Sigmoid colon (tissue), 7 donors: ENCODE data around the gene MYLK4. TPM values are rescaled to one million over a fixed set of nuclear protein-coding genes. Genes with fewer than 3 reads are reported as not detected.

Source experiments
- DNase-seq: peaks from one replicate; pipeline ENCODE4 v3.0.0-alpha.2; 2019
- H3K27ac ChIP-seq, 4 donors: fragments of 200-600 bp; sonication (generic); one replicate each; pipeline ENCODE4 v1.5.1; 2016 to 2019; ENCODE audit warnings: mild to moderate bottlenecking in 1 of 4
- H3K27me3 ChIP-seq, 3 donors: fragments of 200-600 bp; sonication (generic); one replicate each; pipeline ENCODE4 v1.5.1; 2019; ENCODE audit warnings: mild to moderate bottlenecking in 1 of 3
- H3K36me3 ChIP-seq, 4 donors: fragments of 200-600 bp; sonication (generic); one replicate each; pipeline ENCODE4 v1.5.1; 2016 to 2019
- H3K4me1 ChIP-seq, 4 donors: fragments of 200-600 bp; sonication (generic); one replicate each; pipeline ENCODE4 v1.5.1; 2017 to 2019
- H3K4me3 ChIP-seq, 4 donors: fragments of 200-600 bp; sonication (generic); one replicate each; pipeline ENCODE4 v1.5.1; 2017 to 2019; ENCODE audit warnings: mild to moderate bottlenecking in 2 of 4, moderate library complexity in 1 of 4
- H3K9me3 ChIP-seq, 4 donors: fragments of 200-600 bp in 3 of 4; sonication (generic) in 3 of 4; one replicate each; pipeline versions ENCODE4 v1.5.1 to v1.6.1; 2013 to 2019
- CTCF ChIP-seq, 4 experiments: fragments of 450-650 bp in 3 of 4; fragments of 200-600 bp in 1 of 4; IDR thresholded peaks; one replicate each; pipeline ENCODE4 v1.5.1; 2016 to 2019; ENCODE audit warnings: antibody characterized with exemption in 4 of 4, mild to moderate bottlenecking in 3 of 4, moderate library complexity in 2 of 4
- EP300 ChIP-seq, 4 donors: sonication (generic); formaldehyde crosslinking; IDR thresholded peaks; one replicate each; pipeline ENCODE4 v1.6.1; 2017; ENCODE audit warnings: antibody characterized with exemption in 4 of 4
- POLR2A ChIP-seq, 2 donors: fragments of 450-650 bp; IDR thresholded peaks; one replicate each; pipeline ENCODE4 v1.6.1; 2016; ENCODE audit warnings: antibody characterized with exemption in 2 of 2, mild to moderate bottlenecking in 2 of 2, moderate library complexity in 2 of 2
- POLR2AphosphoS5 ChIP-seq, 4 donors: sonication (generic); formaldehyde crosslinking; IDR thresholded peaks; one replicate each; pipeline ENCODE4 v1.6.1; 2017; ENCODE audit warnings: antibody characterized with exemption in 4 of 4
- WGBS, 2 donors: extraction: QIAGEN DNeasy Blood & Tissue Kit; methylation state at CpG; one replicate each; pipeline ENCODE4 v1.1.7; 2013; 5-methylcytosine and 5-hydroxymethylcytosine counted together
- intact Hi-C: fragments of 100-400 bp; cut with DNase I; formaldehyde crosslinking; loops from one replicate; pipeline ENCODE4 v1.15.1; 2023
- polyA plus RNA-seq, 3 donors: library from polyadenylated mRNA; stranded (reverse); fragments of 200-250 nt; gene quantifications; one replicate each; pipeline ENCODE4 v1.2.3, GENCODE V29; 2013
- total RNA-seq, 4 donors: library from RNA; depleted of rRNA; stranded (reverse); fragments of >200 nt; gene quantifications; one replicate each; pipeline ENCODE4 v1.1.0, GENCODE V29; 2016
- donor health status: healthy with polysubstance abuse.
- donor health status: Bipolar disorder and iron deficiency.
- donor health status: healthy.

Gene MYLK4
- total and polyA plus RNA-seq, 7 donors, result under 0.01 to 1.1 (median 0.32) TPM; not detected in 1

GRCh38 chr6:2687456-2687855 lies 63.3 kb downstream of the MYLK4 start:
- Histone ChIP-seq H3K4me3 (no peak overlapping the region), H3K9me3 (no peaks in the 10 kb centered on the region), H3K27ac (no peak overlapping the region), H3K27me3 (no peaks in the 10 kb centered on the region), H3K4me1 (no peaks in the 10 kb centered on the region), H3K36me3 (no peaks in the 10 kb centered on the region)
- DNase-seq, result no peak
- TF ChIP-seq CTCF (IDR thresholded peaks at IDR 0.05) (no peak), POLR2AphosphoS5 (IDR thresholded peaks at IDR 0.05) (no peak), POLR2A (IDR thresholded peaks at IDR 0.05) (no peak), EP300 (IDR thresholded peaks at IDR 0.05) (no peak)
- WGBS, 2 donors, result 87 to 93% methylated on average over 7 of the region's 7 CpGs
- intact Hi-C loops, result no loop called here

- H3K27ac ChIP-seq, result no peak overlapping the region
- H3K9me3 ChIP-seq, result no peaks in the 10 kb centered on the region
- intact Hi-C loops, result no loop called here
- H3K4me3 ChIP-seq, result no peak overlapping the region
- H3K27me3 ChIP-seq, result no peaks in the 10 kb centered on the region
- TF ChIP-seq EP300 (IDR thresholded peaks at IDR 0.05) (no peak), POLR2A (IDR thresholded peaks at IDR 0.05) (no peak), POLR2AphosphoS5 (IDR thresholded peaks at IDR 0.05) (no peak), CTCF (IDR thresholded peaks at IDR 0.05) (no peak)
- DNase-seq, result no peak
- H3K36me3 ChIP-seq, result no peaks in the 10 kb centered on the region
- WGBS, 2 donors, result 93 to 95% methylated on average over 11 of the region's 11 CpGs
- H3K4me1 ChIP-seq, result no peaks in the 10 kb centered on the region
These were observed 64.2 kb downstream of the MYLK4 start for GRCh38 chr6:2686515-2686914.

- Histone ChIP-seq H3K36me3 (no peaks in the 10 kb centered on the region), H3K4me3 (no peak overlapping the region), H3K4me1 (no peaks in the 10 kb centered on the region), H3K27me3 (no peaks in the 10 kb centered on the region), H3K9me3 (no peaks in the 10 kb centered on the region), H3K27ac (no peak overlapping the region)
- no peak for TF ChIP-seq CTCF (IDR thresholded peaks at IDR 0.05)
- no peak for TF ChIP-seq POLR2A (IDR thresholded peaks at IDR 0.05)
- no peak for TF ChIP-seq EP300 (IDR thresholded peaks at IDR 0.05)
- TF ChIP-seq POLR2AphosphoS5 (IDR thresholded peaks at IDR 0.05), result no peak
- no peak for DNase-seq
- intact Hi-C loops, result no loop called here
- WGBS, 2 donors, result 95 to 96% methylated on average over 30 of the region's 30 CpGs
These were observed 65.7 kb downstream of the MYLK4 start for GRCh38 chr6:2684766-2685754.

- DNase-seq, result no peak
- Histone ChIP-seq H3K36me3 (no peaks in the 10 kb centered on the region), H3K27ac (no peak overlapping the region), H3K4me3 (no peak overlapping the region), H3K27me3 (no peaks in the 10 kb centered on the region), H3K9me3 (no peaks in the 10 kb centered on the region), H3K4me1 (no peaks in the 10 kb centered on the region)
- WGBS, 2 donors, result 91 to 95% methylated on average over 18 of the region's 18 CpGs
- TF ChIP-seq CTCF (IDR thresholded peaks at IDR 0.05), result no peak
- no peak for TF ChIP-seq POLR2AphosphoS5 (IDR thresholded peaks at IDR 0.05)
- no peak for TF ChIP-seq POLR2A (IDR thresholded peaks at IDR 0.05)
- no peak for TF ChIP-seq EP300 (IDR thresholded peaks at IDR 0.05)
- intact Hi-C loops, result no loop called here
These were observed 66.5 kb downstream of the MYLK4 start for GRCh38 chr6:2684103-2684749.
